GM12878 (cell line): ENCODE data around the gene CORO2B. TPM values are rescaled to one million over a fixed set of nuclear protein-coding genes. Genes with fewer than 3 reads are reported as not detected.

Experiments
- CUX1 ChIP-seq: IDR thresholded peaks from 2 replicates; pipeline ENCODE4 v1.6.1; 2012; ENCODE audit warnings: improper control_type of control experiment, low read depth, low read length; ENCODE audit not compliant: insufficient replicate concordance
- IRF3 ChIP-seq: fragments of 450-650 bp; IDR thresholded peaks from 2 replicates; pipeline ENCODE4 v1.6.1; 2014; ENCODE audit warnings: mild to moderate bottlenecking
- NBN ChIP-seq: fragments of 450-650 bp; IDR thresholded peaks from 2 replicates; pipeline ENCODE4 v1.6.1; 2016
- NKRF ChIP-seq: fragments of 450-650 bp; conservative IDR thresholded peaks from 2 replicates; pipeline ENCODE4 v1.6.1; 2017; ENCODE audit warnings: mild to moderate bottlenecking, moderate library complexity
- NR2F1 ChIP-seq: fragments of 450-650 bp; conservative IDR thresholded peaks from 2 replicates; pipeline ENCODE4 v1.6.1; 2017; ENCODE audit warnings: mild to moderate bottlenecking
- YBX1 ChIP-seq: fragments of 450-650 bp; IDR thresholded peaks from 2 replicates; pipeline ENCODE4 v1.6.1; 2016; ENCODE audit warnings: antibody characterized with exemption
- polyA plus RNA-seq, 11 experiments: library from polyadenylated mRNA; depleted of rRNA in 4 of 11; unstranded in 6 of 11; stranded (reverse) in 5 of 11; fragments of >200 nt; fragmentation: Nextera tagmentation in 4 of 11; fragmentation: Illumina TruSeq in 1 of 11; extraction: Ambion mirVana in 4 of 11; extraction: Trizol in 1 of 11; gene quantifications; 1 replicate in 1 of 11; 2 replicates in 10 of 11; pipeline versions ENCODE4 v1.2.1 to v1.2.3, GENCODE V29; 2011 to 2016; ENCODE audit warnings: inconsistent platforms in 2 of 11, missing spikeins in 2 of 11, low read depth in 1 of 11
- total RNA-seq, 4 experiments: library from RNA; depleted of rRNA in 3 of 4; stranded (reverse); fragments of >200 nt in 3 of 4; fragmentation: Illumina TruSeq in 1 of 4; extraction: Trizol in 1 of 4; gene quantifications; 2 replicates each; pipeline versions ENCODE4 v1.2.1 to v1.2.3, GENCODE V29; 2013 to 2021
- TF ChIP-seq, protein P1 (sequence below): IDR thresholded peaks from 2 replicates; pipeline ENCODE4 v1.6.1; 2011; ENCODE audit warnings: borderline replicate concordance, low read depth, mild to moderate bottlenecking, moderate library complexity, mixed read lengths, low read length; ENCODE audit not compliant: insufficient read depth; ENCODE audit errors: extremely low read length

The CORO2B gene
- total and polyA plus RNA-seq, 10 of the 15 experiments (the other 5 are each of a cell fraction or from before 2014, with no cell fraction given) = 0.05 to 0.73 (median 0.13) TPM; not detected in 4

DNA sequence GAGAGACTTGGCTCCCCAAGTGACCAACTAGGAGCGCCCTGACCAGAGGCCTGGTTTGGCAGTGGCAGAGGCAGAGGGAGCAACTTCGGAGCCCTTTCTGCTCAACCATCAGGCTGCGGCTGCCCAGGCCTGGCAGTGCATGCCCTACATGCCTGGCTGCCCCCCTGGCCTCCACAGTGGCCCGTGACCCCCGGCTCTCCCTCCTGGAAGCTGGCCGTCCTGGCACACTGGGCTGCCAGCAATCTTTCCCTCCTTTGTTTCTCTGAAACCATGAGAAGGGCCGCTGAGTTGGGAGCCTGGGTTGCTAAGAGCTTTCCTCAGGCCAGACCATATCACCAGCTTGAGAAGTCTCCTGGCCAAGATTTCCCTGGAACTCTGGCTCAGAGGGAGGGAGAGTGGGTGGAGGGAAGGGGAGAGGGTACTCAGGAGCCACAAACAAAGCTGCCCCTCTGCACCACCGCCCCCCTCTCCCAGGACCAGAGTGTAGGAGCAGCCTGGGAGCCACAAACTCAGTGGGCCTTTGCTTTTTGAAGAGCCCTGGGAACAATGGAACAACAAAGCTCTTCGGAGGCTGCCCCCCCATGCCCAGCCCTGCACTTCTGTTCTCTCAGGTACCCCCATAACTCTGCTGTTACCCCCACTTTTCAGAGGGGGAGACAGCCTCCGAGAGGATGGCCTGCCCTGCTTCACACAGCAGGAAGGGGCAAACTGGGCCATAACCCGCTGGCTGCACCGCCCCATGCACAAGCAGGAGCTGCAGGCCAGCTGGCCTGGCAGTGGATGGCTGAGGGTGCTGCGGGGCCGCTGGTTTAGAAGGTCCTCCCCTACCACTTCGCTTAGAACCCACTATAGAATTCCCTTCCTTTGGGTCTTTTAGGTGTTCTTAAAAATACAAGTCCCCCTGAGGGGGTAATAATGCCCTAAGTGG lies 11.3 kb downstream of the CORO2B start (continued):
- TF ChIP-seq CUX1 (no peak), YBX1 (no peak), NR2F1 (no peak), IRF3 (no peak), NBN (no peak), NKRF (no peak)
- TF ChIP-seq, protein P1, sequence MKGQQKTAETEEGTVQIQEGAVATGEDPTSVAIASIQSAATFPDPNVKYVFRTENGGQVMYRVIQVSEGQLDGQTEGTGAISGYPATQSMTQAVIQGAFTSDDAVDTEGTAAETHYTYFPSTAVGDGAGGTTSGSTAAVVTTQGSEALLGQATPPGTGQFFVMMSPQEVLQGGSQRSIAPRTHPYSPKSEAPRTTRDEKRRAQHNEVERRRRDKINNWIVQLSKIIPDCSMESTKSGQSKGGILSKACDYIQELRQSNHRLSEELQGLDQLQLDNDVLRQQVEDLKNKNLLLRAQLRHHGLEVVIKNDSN = no peak
